HFFc6 (cell line): ENCODE results near the gene VPS16. TPM values are rescaled to one million over a fixed set of nuclear protein-coding genes. Genes with fewer than 3 reads are reported as not detected.

ENCODE experiments used
- DNase-seq: peaks from one replicate; pipeline ENCODE4 v3.0.0-alpha.2; 2018
- H3K27ac Mint-ChIP-seq: 2 replicates; pipeline ENCODE4 v1.8.0; 2020; ENCODE audit warnings: mild to moderate bottlenecking, mixed read lengths
- H3K27me3 Mint-ChIP-seq: 2 replicates; pipeline ENCODE4 v1.8.0; 2021; ENCODE audit warnings: mild to moderate bottlenecking, moderate library complexity, mixed read lengths; ENCODE audit not compliant: insufficient read depth
- H3K36me3 Mint-ChIP-seq: 2 replicates; pipeline ENCODE4 v1.8.0; 2021; ENCODE audit warnings: low read depth, mixed read lengths
- H3K4me1 Mint-ChIP-seq: 2 replicates; pipeline ENCODE4 v1.8.0; 2020; ENCODE audit warnings: low read depth, mixed read lengths
- H3K4me3 Mint-ChIP-seq: 2 replicates; pipeline ENCODE4 v1.8.0; 2020; ENCODE audit warnings: mild to moderate bottlenecking, moderate library complexity, mixed read lengths
- H3K9me3 Mint-ChIP-seq: 2 replicates; pipeline ENCODE4 v1.8.0; 2020; ENCODE audit warnings: mild to moderate bottlenecking, mixed read lengths
- CTCF ChIP-seq: fragments of 200-600 bp; sonication (generic); IDR thresholded peaks from 2 replicates; pipeline ENCODE4 v1.5.0; 2021; ENCODE audit warnings: antibody characterized with exemption, mild to moderate bottlenecking
- total RNA-seq, 6 experiments: library from RNA; stranded (reverse); fragmentation: NEBNext Ultra II Directional; extraction: Animal tissue kit (Norgen Biotek cat#: 25700); gene quantifications; 2 replicates in 1 of 6; 3 replicates in 5 of 6; pipeline ENCODE4 v1.2.3, GENCODE V29; 2021

The VPS16 gene
- total RNA-seq, 6 experiments from 2014 or later, result 30.6 to 36.3 (median 35.2) TPM

GRCh38 chr20:2867081-2867864 is 26.7 kb downstream of the VPS16 start:
- H3K27ac Mint-ChIP-seq, result no peak overlapping the region
- TF ChIP-seq CTCF, result no peak
- H3K9me3 Mint-ChIP-seq, result no peaks in the 10 kb centered on the region
- peaks cover 38% of the 10 kb centered on the region for H3K4me1 Mint-ChIP-seq
- H3K27me3 Mint-ChIP-seq, result no peaks in the 10 kb centered on the region; the same call in 1 of the 2 replicates
- H3K4me3 Mint-ChIP-seq, result no peak overlapping the region
- DNase-seq, result no peak
- no peaks in the 10 kb centered on the region for H3K36me3 Mint-ChIP-seq

GRCh38 chr20:2869381-2869780 is 28.8 kb downstream of the VPS16 start:
- no peaks in the 10 kb centered on the region for H3K9me3 Mint-ChIP-seq
- no peak for DNase-seq
- no peaks in the 10 kb centered on the region; the same call in 1 of the 2 replicates for H3K27me3 Mint-ChIP-seq
- H3K36me3 Mint-ChIP-seq, result no peaks in the 10 kb centered on the region
- no peak for TF ChIP-seq CTCF
- H3K4me3 Mint-ChIP-seq, result no peak overlapping the region
- peaks cover 47% of the 10 kb centered on the region for H3K4me1 Mint-ChIP-seq
- H3K27ac Mint-ChIP-seq, result no peak overlapping the region

DNA sequence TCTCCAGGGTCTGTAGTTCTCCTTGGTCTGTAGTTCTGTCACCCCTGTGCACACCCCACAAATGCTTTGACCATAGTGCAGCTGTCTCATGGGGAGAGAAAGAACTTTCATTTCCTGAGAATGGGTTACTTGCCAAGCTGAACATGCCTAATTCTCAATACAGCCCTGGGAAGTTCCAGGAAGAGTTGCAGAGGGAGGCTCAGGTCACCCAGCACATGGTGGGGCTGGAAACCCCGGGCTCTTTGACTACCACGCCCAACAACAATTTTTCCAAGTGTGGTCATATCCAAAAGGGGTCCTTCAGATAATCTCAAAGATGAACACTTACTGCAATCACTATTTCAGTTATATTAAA is 30.5 kb downstream of the VPS16 start:
- H3K4me3 Mint-ChIP-seq, result peak overlapping the region; percentile 33; the same call in 1 of the 2 replicates
- no peaks in the 10 kb centered on the region for H3K9me3 Mint-ChIP-seq
- H3K36me3 Mint-ChIP-seq, result no peaks in the 10 kb centered on the region
- H3K27ac Mint-ChIP-seq, result peak overlapping the region; percentile 78
- DNase-seq, result no peak
- no peaks in the 10 kb centered on the region; the same call in 1 of the 2 replicates for H3K27me3 Mint-ChIP-seq
- TF ChIP-seq CTCF, result no peak
- H3K4me1 Mint-ChIP-seq, result peaks cover 64% of the 10 kb centered on the region

- Mint-ChIP-seq H3K4me3 (peak overlapping the region; percentile 92), H3K27me3 (no peaks in the 10 kb centered on the region; the same call in 1 of the 2 replicates), H3K4me1 (peaks cover 71% of the 10 kb centered on the region), H3K36me3 (0 out of 2 replicates have a peak, but pooled peaks cover 3% of the 10 kb centered on the region), H3K27ac (no peak overlapping the region), H3K9me3 (no peaks in the 10 kb centered on the region)
- TF ChIP-seq CTCF, result no peak
- no peak for DNase-seq
Measured at GRCh38 chr20:2871661-2872458, 31.3 kb downstream of the VPS16 start.

DNA sequence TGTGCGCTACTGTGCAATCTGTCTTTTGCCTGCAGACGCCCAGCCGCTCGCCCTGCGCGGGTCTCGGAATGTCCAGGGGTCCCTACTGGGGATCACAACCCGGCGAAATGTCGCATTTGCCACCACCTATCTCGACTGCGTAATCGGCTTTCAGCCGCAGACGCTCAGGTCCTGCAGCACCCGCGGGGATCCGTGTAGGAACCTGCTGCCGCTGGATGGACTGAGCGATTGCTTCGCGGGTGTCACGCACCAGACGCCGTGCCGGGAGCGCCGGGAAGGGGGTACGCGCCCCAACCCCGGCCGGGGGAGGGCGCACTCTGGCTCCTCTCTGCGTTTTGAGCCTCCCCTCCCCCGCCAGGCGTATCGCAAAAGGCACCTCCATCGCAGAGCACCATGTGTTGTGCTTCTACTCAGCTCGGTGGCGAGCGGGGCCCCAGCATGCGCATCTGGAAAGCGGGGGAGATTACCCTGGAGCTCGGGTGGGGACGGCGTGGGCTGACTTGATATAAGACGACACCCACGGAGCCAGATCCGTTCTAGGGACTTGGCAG is 32.0 kb downstream of the VPS16 start:
- DNase-seq, result peak; percentile 30
- peaks cover 67% of the 10 kb centered on the region for H3K4me1 Mint-ChIP-seq
- peak overlapping the region; percentile 92 for H3K4me3 Mint-ChIP-seq
- H3K36me3 Mint-ChIP-seq, result 0 out of 2 replicates have a peak, but pooled peaks cover 5% of the 10 kb centered on the region
- H3K27ac Mint-ChIP-seq, result peak overlapping the region; percentile 84
- H3K27me3 Mint-ChIP-seq, result no peaks in the 10 kb centered on the region; the same call in 1 of the 2 replicates
- TF ChIP-seq CTCF, result peak; percentile 69
- no peaks in the 10 kb centered on the region for H3K9me3 Mint-ChIP-seq
